Measurements from ENCODE around the gene CDK6. TPM values are rescaled to one million over a fixed set of nuclear protein-coding genes. Genes with fewer than 3 reads are reported as not detected.

Gene CDK6
- total RNA-seq, 4 donors from 2014 or later: 11.2 to 18.5 (median 13.2) TPM

DNA sequence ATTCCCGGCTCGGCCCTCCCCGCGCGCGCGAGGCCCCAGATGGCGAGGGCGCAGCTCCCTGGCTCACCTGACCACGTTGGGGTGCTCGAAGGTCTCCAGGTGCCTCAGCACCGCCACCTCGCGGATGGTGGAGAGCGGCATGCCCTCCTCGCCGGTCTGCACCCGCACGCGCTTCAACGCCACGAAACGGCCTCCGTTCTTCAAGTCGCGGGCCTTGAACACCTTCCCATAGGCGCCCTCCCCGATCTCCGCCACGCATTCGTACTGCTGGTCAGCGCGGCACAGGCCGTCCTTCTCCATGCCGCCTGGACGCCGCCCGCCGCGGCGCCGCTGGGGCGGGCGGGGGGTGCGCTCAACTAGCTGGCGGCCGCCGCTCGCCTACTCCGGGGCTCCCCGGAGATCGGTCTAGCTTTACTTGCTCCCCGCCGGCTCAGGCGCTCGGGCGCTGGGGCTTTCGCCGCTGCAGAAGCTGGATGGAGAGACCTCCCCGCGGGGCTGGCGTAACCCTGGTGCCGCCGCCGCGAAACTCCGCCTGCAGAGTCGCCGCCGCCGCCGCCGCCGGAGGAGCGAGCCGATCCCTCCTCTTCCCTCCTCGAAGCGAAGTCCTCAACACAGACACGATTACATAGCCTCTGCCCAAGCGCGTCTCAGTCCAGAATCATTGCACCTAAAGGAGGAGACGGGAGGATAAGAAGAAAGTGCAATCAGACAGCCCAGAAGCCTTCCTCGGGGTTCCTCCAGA is 3.2 kb downstream of the CDK6 start:
- peak; percentile 89 to 93 for DNase-seq
- no peaks in the 10 kb centered on the region for H3K27me3 ChIP-seq
- intact Hi-C loops (cut with DNase I): loop anchor here (5.0 kb wide), 1 partner anchor 211 kb away; no protein-coding TSS in a partner anchor
- peaks cover 6 to 13% of the 10 kb centered on the region in 2 donors for H3K4me1 ChIP-seq
- TF ChIP-seq, protein P1, sequence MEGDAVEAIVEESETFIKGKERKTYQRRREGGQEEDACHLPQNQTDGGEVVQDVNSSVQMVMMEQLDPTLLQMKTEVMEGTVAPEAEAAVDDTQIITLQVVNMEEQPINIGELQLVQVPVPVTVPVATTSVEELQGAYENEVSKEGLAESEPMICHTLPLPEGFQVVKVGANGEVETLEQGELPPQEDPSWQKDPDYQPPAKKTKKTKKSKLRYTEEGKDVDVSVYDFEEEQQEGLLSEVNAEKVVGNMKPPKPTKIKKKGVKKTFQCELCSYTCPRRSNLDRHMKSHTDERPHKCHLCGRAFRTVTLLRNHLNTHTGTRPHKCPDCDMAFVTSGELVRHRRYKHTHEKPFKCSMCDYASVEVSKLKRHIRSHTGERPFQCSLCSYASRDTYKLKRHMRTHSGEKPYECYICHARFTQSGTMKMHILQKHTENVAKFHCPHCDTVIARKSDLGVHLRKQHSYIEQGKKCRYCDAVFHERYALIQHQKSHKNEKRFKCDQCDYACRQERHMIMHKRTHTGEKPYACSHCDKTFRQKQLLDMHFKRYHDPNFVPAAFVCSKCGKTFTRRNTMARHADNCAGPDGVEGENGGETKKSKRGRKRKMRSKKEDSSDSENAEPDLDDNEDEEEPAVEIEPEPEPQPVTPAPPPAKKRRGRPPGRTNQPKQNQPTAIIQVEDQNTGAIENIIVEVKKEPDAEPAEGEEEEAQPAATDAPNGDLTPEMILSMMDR (IDR thresholded peaks at IDR 0.05): peak; percentile 67 to 91 (median 78)
- TF ChIP-seq POLR2A (IDR thresholded peaks at IDR 0.05): peak in 1 of 2 donors; percentile 49
- H3K9me3 ChIP-seq: no peaks in the 10 kb centered on the region
- H3K4me3 ChIP-seq (replicated peaks in 1 of 3): peak overlapping the region; percentile 62 to 98 (median 91)
- WGBS, 2 donors: 0 to 1% methylated on average over 30 to 34 of the region's 83 CpGs
- no peaks in the 10 kb centered on the region for H3K36me3 ChIP-seq
- H3K27ac ChIP-seq: peak overlapping the region; percentile 75 to 94 (median 85)

DNA sequence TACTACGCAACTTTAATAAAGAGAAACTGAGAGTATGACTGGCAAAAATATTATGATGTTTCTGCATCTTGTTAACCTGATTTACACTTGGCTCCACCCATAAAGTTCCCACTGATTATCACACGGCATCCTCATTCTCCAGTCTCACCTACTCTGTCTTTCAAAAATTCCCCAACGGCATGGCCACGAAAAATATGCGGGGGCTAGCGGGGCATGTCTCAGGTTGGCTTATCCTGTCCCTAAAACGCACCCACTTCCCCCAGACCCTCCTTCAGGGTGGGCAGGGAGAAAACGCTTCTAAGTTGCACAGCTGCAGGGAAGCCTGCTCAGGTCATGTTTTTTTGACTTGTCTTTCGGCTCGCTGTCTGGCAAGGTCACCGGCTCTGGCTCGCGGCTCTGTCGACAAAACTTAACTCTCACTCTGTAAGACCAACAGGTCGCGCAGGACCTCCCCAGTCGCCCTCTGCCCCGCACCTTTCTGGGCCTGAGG is 3.8 kb downstream of the CDK6 start:
- intact Hi-C loops (cut with DNase I): loop anchor here (5.0 kb wide), 1 partner anchor 210 kb away; no protein-coding TSS in a partner anchor
- Histone ChIP-seq H3K4me3 (replicated peaks in 1 of 3) (peak overlapping the region; percentile 62 to 98 (median 91)), H3K9me3 (no peaks in the 10 kb centered on the region), H3K4me1 (peaks cover 6 to 13% of the 10 kb centered on the region in 2 donors), H3K27ac (peak overlapping the region; percentile 75 to 94 (median 85)), H3K36me3 (no peaks in the 10 kb centered on the region), H3K27me3 (no peaks in the 10 kb centered on the region)
- no peak for DNase-seq
- 16 to 18% methylated on average over 12 to 15 of the region's 18 CpGs for WGBS, 2 donors
- no peak for TF ChIP-seq POLR2A (IDR thresholded peaks at IDR 0.05)
- TF ChIP-seq, protein P1 (IDR thresholded peaks at IDR 0.05): no peak

DNA sequence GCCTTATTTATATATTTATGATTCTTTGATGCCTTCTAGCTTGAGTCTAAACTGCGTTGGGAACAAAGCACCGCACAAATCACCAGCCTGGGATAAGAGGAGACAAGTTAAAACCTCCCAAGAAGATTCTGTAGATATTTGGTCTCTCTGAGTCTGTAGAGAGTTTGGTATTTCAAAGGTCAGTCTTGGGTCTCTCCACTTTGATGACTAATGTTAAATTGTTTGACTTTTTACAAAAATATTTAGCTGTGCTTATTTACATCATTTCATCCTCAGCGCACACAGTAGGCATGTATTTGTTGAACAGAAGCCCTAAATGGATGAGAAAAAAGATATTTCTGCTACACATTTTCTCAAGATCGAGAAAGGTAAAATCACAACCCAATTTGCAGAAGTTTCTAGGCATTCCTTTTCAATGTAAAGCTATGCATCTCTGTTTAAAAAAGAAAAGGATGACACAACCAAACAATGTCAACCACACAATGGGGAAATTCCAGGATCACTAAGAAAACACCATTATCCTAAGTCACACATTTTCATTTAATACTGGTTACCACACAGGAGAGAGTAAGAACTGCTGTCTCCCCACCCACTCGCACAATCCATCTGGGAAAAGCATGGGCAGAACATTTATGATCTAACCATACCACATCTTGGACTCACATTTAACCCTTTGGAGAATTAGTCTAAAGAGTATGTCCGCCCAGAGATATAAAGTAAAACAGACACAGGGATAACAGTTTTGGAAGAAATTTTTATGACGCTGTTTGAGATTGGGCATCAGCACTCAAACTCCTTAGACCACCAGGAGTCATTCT is 4.4 kb downstream of the CDK6 start:
- H3K36me3 ChIP-seq: no peaks in the 10 kb centered on the region
- intact Hi-C loops (cut with DNase I): loop anchor here (5.0 kb wide), 1 partner anchor 210 kb away; no protein-coding TSS in a partner anchor
- DNase-seq: no peak
- no peaks in the 10 kb centered on the region for H3K9me3 ChIP-seq
- WGBS, 2 donors: 81 to 82% methylated on average over 7 of the region's 7 CpGs
- peak overlapping the region in 1 of 3 donors; percentile 62 for H3K4me3 ChIP-seq (replicated peaks in 1 of 3)
- peaks cover 6 to 13% of the 10 kb centered on the region in 2 donors for H3K4me1 ChIP-seq
- TF ChIP-seq, protein P1 (IDR thresholded peaks at IDR 0.05): no peak
- no peak for TF ChIP-seq POLR2A (IDR thresholded peaks at IDR 0.05)
- H3K27me3 ChIP-seq: no peaks in the 10 kb centered on the region
- peak overlapping the region in 2 of 3 donors; percentile 85 to 94 for H3K27ac ChIP-seq

DNA sequence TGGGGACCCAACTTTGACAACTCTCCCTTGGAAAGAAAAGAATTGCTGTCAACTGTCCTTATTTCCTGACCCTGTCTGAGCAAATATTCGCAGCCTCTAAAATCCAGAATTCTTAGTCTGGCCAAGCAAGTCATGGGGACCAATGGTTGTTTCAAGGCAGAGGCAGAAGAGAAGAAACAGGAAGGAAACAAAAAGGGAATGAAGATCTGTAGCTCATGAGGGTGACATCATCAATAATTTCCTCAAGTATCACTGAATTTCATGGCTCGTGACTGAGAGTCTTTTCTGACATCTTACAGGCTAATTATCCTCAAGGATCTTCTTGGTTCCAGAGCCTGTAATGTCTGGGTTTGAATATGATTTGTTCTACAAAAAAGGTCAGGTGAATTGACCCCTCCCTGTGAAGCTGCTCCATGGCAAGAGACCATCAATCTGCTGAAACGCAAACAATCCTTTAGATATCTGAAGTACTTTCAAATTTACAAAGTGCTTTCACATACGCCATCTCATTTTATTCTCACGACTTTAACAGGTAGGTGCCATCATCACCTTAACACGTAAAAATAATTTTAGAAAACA is 5.8 kb downstream of the CDK6 start:
- TF ChIP-seq POLR2A (IDR thresholded peaks at IDR 0.05): no peak
- TF ChIP-seq, protein P1 (IDR thresholded peaks at IDR 0.05): no peak
- H3K4me3 ChIP-seq (replicated peaks in 1 of 3): no peak overlapping the region
- no peaks in the 10 kb centered on the region for H3K27me3 ChIP-seq
- H3K36me3 ChIP-seq: no peaks in the 10 kb centered on the region
- H3K27ac ChIP-seq: no peak overlapping the region
- 85 to 88% methylated on average over 6 of the region's 6 CpGs for WGBS, 2 donors
- H3K4me1 ChIP-seq: peaks cover 6 to 13% of the 10 kb centered on the region in 2 donors
- intact Hi-C loops (cut with DNase I): loop anchor here (5.0 kb wide), 1 partner anchor 208 kb away; no protein-coding TSS in a partner anchor
- H3K9me3 ChIP-seq: no peaks in the 10 kb centered on the region
- no peak for DNase-seq

Data from thyroid gland (tissue), 4 donors.